ENCODE measurements around the gene NAGLU.

- TF ChIP-seq TAF1 (IDR thresholded peaks at IDR 0.05; ENCODE audit: borderline replicate concordance, low read depth, low read length) (no peak), POLR2AphosphoS5 (IDR thresholded peaks at IDR 0.05; ENCODE audit: low read depth, low read length) (no peak), POLR2A (IDR thresholded peaks at IDR 0.05; ENCODE audit: low read depth, low read length) (no peak; the same call in 1 of the 2 replicates)
These were observed 1.2 kb downstream of the NAGLU start for GRCh38 chr17:42537156-42537805.
